Endothelial cell of umbilical vein (primary cell): Measurements from ENCODE around the gene SLC7A4. TPM values are rescaled to one million over a fixed set of nuclear protein-coding genes. Genes with fewer than 3 reads are reported as not detected.

Experiments
- BruUV-seq: library from RNA; stranded (reverse); fragments of 400-500 nt; replicated peaks from 2 replicates; lab custom pipeline; 2021; lab: Mats Ljungman, UMichigan
- CTCF ChIA-PET: fragments of 300-600, 350-600 bp; sonication (Branson Sonifier 250); formaldehyde crosslinking; loops from one replicate; lab custom pipeline; 2021; ENCODE audit warnings: antibody characterized with exemption, inconsistent platforms; lab: Charles Lee
- POLR2A ChIA-PET: fragments of 300-600, 350-600 bp; sonication (Branson Sonifier 250); formaldehyde crosslinking; loops from one replicate; lab custom pipeline; 2021; ENCODE audit warnings: antibody characterized with exemption, inconsistent platforms; lab: Charles Lee
- DNase-seq: peaks from one replicate; pipeline ENCODE4 v3.0.0-alpha.2; 2011; ENCODE audit warnings: low read depth, low spot score
- FAIRE-seq: peaks from 2 replicates; lab custom pipeline; 2011; peaks lifted over from hg19 to GRCh38; lab: Jason Lieb, UNC
- H2AFZ ChIP-seq: 2 replicates; pipeline ENCODE4 v1.6.0; 2012; ENCODE audit warnings: low read depth, low read length, control low read depth, inconsistent platforms
- H3K27ac ChIP-seq: 2 replicates; pipeline ENCODE4 v1.5.1; 2011; ENCODE audit warnings: low read depth, mild to moderate bottlenecking, control low read depth, low read length, moderate library complexity; ENCODE audit not compliant: insufficient read depth
- H3K27me3 ChIP-seq, 2 experiments: 2 replicates each; pipeline versions ENCODE4 v1.6.0 to v1.6.1; 2011; ENCODE audit warnings: low read length in 2 of 2, mixed read lengths in 1 of 2; ENCODE audit not compliant: control insufficient read depth in 2 of 2, insufficient read depth in 2 of 2
- H3K36me3 ChIP-seq, 2 experiments: 2 replicates in 1 of 2; 3 replicates in 1 of 2; pipeline ENCODE4 v1.5.1; 2011; ENCODE audit warnings: low read length in 2 of 2, mild to moderate bottlenecking in 1 of 2, moderate library complexity in 1 of 2; ENCODE audit not compliant: control insufficient read depth in 2 of 2, insufficient read depth in 2 of 2; ENCODE audit errors: extremely low read depth in 1 of 2
- H3K4me1 ChIP-seq: 3 replicates; pipeline ENCODE4 v1.5.1; 2011; ENCODE audit warnings: mild to moderate bottlenecking, low read length; ENCODE audit not compliant: control insufficient read depth, insufficient read depth; ENCODE audit errors: extremely low read depth
- H3K4me2 ChIP-seq: 2 replicates; pipeline ENCODE4 v1.6.1; 2011; ENCODE audit warnings: low read length, control low read depth, mixed read lengths; ENCODE audit not compliant: insufficient read depth
- H3K4me3 ChIP-seq, 3 experiments: fragments of 200-600 bp in 1 of 3; sonication (generic), shearing (Covaris generic) in 1 of 3; replicated peaks in 1 of 3; 2 replicates each; pipeline ENCODE4 v1.5.1; 2011 to 2016; ENCODE audit warnings: control low read depth in 3 of 3, low read length in 3 of 3, mild to moderate bottlenecking in 2 of 3, inconsistent platforms in 1 of 3, low read depth in 1 of 3, moderate library complexity in 1 of 3; ENCODE audit not compliant: insufficient read depth in 1 of 3
- H3K79me2 ChIP-seq: 2 replicates; pipeline ENCODE4 v1.6.0; 2012; ENCODE audit warnings: low read length, inconsistent platforms; ENCODE audit not compliant: control insufficient read depth, insufficient read depth
- H3K9ac ChIP-seq: replicated peaks from 2 replicates; pipeline ENCODE3; 2011; ENCODE audit warnings: low read length, control low read depth; ENCODE audit not compliant: insufficient read depth; ENCODE audit errors: extremely low read depth
- H3K9me1 ChIP-seq: replicated peaks from 3 replicates; pipeline ENCODE4 v1.6.0; 2011; ENCODE audit warnings: mild to moderate bottlenecking, low read length; ENCODE audit not compliant: control insufficient read depth, insufficient read depth; ENCODE audit errors: extremely low read depth
- H3K9me3 ChIP-seq: replicated peaks from 2 replicates; pipeline ENCODE4 v1.5.1; 2012; ENCODE audit warnings: low read length, inconsistent platforms; ENCODE audit not compliant: control insufficient read depth, insufficient read depth
- H4K20me1 ChIP-seq: replicated peaks from 2 replicates; pipeline ENCODE3; 2011; ENCODE audit warnings: mild to moderate bottlenecking, low read length; ENCODE audit not compliant: control insufficient read depth, insufficient read depth; ENCODE audit errors: extremely low read depth
- CTCF ChIP-seq, 2 donors: IDR thresholded peaks; 1 replicate in 1 of 2; 2 replicates in 1 of 2; pipeline ENCODE4 v1.5.1; 2011; ENCODE audit warnings: low read length in 2 of 2, mild to moderate bottlenecking in 2 of 2, moderate library complexity in 2 of 2, control low read depth in 1 of 2, inconsistent platforms in 1 of 2, low read depth in 1 of 2; ENCODE audit not compliant: insufficient read depth in 1 of 2; ENCODE audit errors: extremely low read depth in 1 of 2
- EZH2 ChIP-seq: IDR thresholded peaks from 2 replicates; pipeline ENCODE4 v1.6.1; 2012; ENCODE audit warnings: borderline replicate concordance, low read depth, mild to moderate bottlenecking, moderate library complexity, low read length, inconsistent platforms; ENCODE audit not compliant: severe bottlenecking
- FOS ChIP-seq: IDR thresholded peaks from 2 replicates; pipeline ENCODE4 v1.6.1; 2011; ENCODE audit warnings: mild to moderate bottlenecking, low read length, moderate library complexity, borderline replicate concordance; ENCODE audit not compliant: insufficient read depth
- GATA2 ChIP-seq: IDR thresholded peaks from 2 replicates; pipeline ENCODE4 v1.7.0; 2011; ENCODE audit warnings: low read depth, mild to moderate bottlenecking, moderate library complexity, mixed read lengths, low read length; ENCODE audit not compliant: insufficient read length, insufficient read depth
- JUN ChIP-seq: IDR thresholded peaks from 2 replicates; pipeline ENCODE4 v1.6.1; 2011; ENCODE audit warnings: borderline replicate concordance, low read depth; ENCODE audit not compliant: insufficient read length, insufficient read depth
- MAX ChIP-seq: IDR thresholded peaks from 2 replicates; pipeline ENCODE4 v1.6.1; 2011; ENCODE audit not compliant: insufficient read depth, insufficient read length
- MYC ChIP-seq: IDR thresholded peaks from one replicate; pipeline ENCODE4 v1.6.1; 2011; ENCODE audit warnings: mild to moderate bottlenecking, low read depth, low read length
- POLR2A ChIP-seq: IDR thresholded peaks from 2 replicates; pipeline ENCODE4 v1.6.1; 2012; ENCODE audit warnings: low read depth, mild to moderate bottlenecking, control low read depth, low read length
- POLR2AphosphoS5 ChIP-seq: IDR thresholded peaks from 2 replicates; pipeline ENCODE4 v1.6.1; 2012; ENCODE audit warnings: low read depth, mild to moderate bottlenecking, control low read depth, low read length, moderate library complexity; ENCODE audit not compliant: insufficient read depth
- dilution Hi-C: fragments of 300-500 bp; cut with MboI; formaldehyde crosslinking; loops from one replicate; pipeline ENCODE4 v1.15.0; 2019; ENCODE audit warnings: low sequenced_read_pairs; ENCODE audit not compliant: extremely low pct_ligation_motif_present
- intact Hi-C: fragments of 100-400 bp; cut with micrococcal nuclease; formaldehyde crosslinking; loops from one replicate; pipeline ENCODE4 v1.10.0; 2022
- polyA plus RNA-seq, 4 experiments: library from polyadenylated mRNA; depleted of rRNA in 3 of 4; stranded (reverse) in 3 of 4; unstranded in 1 of 4; fragments of >200 nt; gene quantifications; 2 replicates each; pipeline versions ENCODE4 v1.2.1 to v1.2.3, GENCODE V29; 2011 to 2012; ENCODE audit warnings: missing spikeins in 1 of 4
- total RNA-seq: library from RNA; stranded (reverse); gene quantifications from 2 replicates; pipeline ENCODE4 v1.2.3, GENCODE V29; 2021

SLC7A4 gene
- total and polyA plus RNA-seq, 2 donors (not counting 3 experiments of a cell fraction or from before 2014, with no cell fraction given), result not detected

DNA sequence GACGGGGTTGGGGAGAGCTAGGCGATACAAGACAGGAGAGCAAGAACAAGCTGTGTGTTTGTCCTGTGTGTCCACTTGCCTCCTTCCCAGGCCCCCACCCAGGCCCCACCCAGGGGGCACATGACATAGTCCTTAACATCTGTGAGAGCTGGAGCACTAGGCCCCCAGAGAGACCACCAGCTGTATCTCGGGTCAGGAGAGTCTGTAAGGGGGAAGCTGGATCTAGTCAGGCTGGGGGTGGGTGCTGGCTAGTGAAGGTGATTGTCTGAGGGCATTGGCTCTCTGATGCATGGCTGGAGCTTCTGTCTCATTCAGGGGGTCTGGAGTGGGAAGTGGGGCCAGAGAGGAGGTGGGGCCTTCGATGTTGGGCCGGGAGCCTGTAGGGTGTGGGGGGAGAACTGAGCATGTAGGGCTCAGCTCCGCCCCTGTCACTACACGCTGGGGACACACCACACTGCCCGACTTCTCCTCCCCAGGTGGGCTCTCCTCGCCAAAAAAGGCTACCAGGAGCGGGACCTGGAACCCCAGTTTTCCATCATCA is 16.8 kb downstream of the SLC7A4 start:
- Histone ChIP-seq H3K79me2 (no peaks in the 10 kb centered on the region), H3K27me3 (no peaks in the 10 kb centered on the region), H4K20me1 (no peaks in the 10 kb centered on the region), H3K4me3 (no peak overlapping the region), H3K9ac (no peak overlapping the region), H2AFZ (no peak overlapping the region), H3K9me1 (no peaks in the 10 kb centered on the region), H3K4me2 (no peak overlapping the region), H3K36me3 (no peaks in the 10 kb centered on the region), H3K4me1 (peaks cover 13% of the 10 kb centered on the region), H3K9me3 (no peaks in the 10 kb centered on the region), H3K27ac (no peak overlapping the region)
- BruUV-seq, result no TSS peak
- FAIRE-seq (no peak), DNase-seq (no peak)
- ChIA-PET POLR2A (no interaction called here), CTCF (interaction anchor here (1.0 to 1.8 kb wide), 2 partner anchors 12 to 130 kb away, joined by 3 to 5 read pairs; no protein-coding TSS in a partner anchor)
- TF ChIP-seq MYC (no peak), FOS (no peak), JUN (no peak), POLR2A (no peak), GATA2 (no peak), CTCF (IDR thresholded peaks at IDR 0.05; ENCODE audit: extremely low read depth in 1 of 2, insufficient read depth in 1 of 2, low read depth in 1 of 2, low read length in 2 of 2) (no peak), POLR2AphosphoS5 (no peak), EZH2 (no peak), MAX (no peak)
- dilution Hi-C loops (no loop called here), intact Hi-C loops (loop anchor here (2.0 kb wide), 1 partner anchor 29 kb away; the partner anchor contains the start of gene LRRC74B)
